ENCODE results near the gene TMEM91.
"Not testable (repeated sequence)": the region's sequence is repeated elsewhere in the genome, so short reads cannot be mapped to it uniquely, and the experiment has no call there.

Gene TMEM91

DNA sequence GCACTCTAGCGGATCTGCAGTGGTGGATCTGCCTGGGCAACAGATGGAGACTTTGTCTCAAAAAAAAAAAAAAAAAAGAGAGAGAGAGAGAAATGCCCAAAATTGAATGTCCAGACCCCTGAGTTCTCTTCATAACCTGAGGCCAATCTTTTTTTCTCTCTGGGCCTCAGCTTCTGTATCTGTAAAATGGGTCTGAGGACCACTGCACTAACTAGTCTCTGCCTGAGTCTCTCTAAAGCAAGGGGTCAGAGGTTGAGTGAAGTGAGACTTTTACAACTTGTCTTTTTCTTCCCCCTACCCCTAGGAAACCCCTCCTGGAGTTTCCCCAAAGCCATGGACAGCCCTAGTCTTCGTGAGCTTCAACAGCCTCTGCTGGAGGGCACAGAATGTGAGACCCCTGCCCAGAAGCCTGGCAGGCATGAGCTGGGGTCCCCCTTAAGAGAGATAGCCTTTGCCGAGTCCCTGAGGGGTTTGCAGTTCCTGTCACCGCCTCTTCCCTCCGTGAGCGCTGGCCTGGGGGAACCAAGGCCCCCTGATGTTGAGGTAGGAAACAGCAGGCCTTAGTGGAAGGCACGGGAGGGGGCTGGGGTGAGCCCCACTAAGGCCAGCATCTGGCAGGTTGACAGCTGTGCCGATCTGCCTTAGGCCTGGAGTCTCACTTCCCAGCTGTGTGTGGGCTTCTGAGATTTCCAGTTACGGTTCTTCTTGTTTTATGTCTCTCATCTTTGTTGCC, 1.8 kb downstream of the TMEM91 start:
- no peak for DNase-seq (ENCODE audit: low read depth in 2 of 2)

DNA sequence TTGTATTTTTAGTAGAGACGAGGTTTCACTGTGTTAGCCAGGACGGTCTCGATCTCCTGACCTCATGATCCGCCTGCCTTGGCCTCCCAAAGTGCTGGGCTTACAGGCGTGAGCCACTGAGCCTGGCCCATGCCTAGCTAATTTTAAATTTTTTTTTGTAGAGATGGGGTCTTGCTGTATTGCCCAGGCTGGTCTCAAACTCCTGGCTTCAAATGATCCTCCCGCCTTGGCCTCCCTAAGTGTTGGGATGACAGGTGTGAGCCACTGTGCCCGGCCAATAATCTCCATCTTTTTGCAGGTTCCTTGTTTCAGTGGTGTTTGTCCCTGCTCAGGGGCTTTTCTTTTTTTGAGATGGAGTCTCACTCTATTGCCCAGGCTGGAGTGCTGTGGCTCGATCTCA, 5.2 kb downstream of the TMEM91 start:
- not testable (repeated sequence) for DNase-seq (ENCODE audit: low read depth in 2 of 2)

DNA sequence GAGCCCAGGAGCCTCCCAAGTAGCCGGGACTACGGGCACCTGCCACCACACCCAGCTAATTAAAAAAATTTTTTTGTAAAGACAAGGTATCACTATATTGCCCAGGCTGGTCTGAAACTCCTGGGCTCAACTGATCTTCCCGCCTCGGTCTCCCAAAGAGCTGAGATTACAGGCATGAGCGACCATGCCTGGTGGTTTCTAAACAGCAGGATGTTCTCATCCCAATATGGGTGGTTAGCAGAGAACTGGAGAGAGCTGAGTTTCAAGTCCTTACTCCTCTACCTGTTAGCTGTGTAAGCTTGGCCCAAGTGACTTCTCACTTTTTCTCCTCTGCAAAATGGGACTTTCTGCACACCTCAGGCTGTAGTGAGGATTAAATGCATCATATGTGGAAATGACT, 8.0 kb downstream of the TMEM91 start:
- DNase-seq (ENCODE audit: low read depth in 2 of 2) = no peak

DNA sequence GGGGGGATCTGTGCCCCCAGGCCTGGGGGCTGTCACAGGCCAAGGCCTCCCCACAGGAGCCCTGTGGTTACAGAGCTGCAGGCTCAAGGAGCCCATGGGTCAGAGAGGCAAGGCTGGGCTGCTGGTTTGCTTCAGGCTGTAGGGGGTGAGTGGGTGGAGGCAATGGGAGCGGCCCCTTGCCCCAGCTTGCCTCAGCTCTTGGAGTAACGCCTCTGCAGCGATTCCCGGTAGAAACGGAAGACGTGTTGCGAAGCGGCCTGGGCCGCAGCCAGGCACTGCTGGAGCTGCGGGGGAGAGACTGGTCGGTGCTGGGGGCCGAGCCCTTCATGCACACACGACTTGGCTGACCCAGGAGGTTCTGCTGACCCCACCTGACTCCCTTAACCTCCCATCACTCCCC, 10.1 kb downstream of the TMEM91 start:
- no peak for DNase-seq (ENCODE audit: low read depth in 2 of 2)

DNA sequence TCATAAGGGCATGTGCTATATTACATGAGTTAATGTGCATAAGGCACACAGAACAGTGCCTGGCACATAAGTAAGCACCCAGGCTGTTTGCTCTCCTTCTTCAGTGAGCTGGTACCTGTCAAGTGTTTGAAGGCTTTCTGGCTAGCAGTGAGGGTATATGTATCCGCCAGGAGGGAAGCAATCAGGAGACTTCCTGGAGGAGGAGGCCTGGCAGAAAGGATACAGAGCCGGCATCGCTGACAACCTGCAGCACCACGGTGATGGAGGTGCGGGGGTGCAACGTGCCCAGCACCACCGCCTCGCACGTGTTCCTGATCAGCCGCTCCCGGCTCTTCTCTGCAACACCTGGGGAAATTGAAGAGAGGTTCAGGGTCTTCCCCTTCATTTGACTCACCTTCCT, 15.3 kb downstream of the TMEM91 start:
- DNase-seq (ENCODE audit: low read depth in 2 of 2) = no peak

DNA sequence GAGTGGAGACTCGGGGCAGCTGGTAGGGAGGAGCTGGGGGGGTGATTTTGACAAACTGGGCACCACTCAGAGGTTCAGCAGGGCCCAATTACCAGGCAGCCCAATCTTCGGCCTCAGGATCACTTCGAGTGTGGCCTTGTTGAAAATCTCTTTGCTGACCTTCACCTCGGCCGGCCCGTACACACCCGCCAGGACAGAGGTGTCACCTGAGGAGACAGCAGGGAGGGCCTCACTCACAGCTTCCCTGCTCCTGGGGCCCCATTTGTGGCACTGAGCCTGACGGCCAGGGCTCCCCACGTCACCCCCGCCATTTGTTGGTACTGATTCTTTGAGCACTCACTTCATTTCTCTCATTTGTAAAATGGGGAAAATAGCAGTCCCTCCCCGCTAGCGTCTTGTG, 16.4 kb downstream of the TMEM91 start:
- no peak for DNase-seq (ENCODE audit: low read depth in 2 of 2)

DNA sequence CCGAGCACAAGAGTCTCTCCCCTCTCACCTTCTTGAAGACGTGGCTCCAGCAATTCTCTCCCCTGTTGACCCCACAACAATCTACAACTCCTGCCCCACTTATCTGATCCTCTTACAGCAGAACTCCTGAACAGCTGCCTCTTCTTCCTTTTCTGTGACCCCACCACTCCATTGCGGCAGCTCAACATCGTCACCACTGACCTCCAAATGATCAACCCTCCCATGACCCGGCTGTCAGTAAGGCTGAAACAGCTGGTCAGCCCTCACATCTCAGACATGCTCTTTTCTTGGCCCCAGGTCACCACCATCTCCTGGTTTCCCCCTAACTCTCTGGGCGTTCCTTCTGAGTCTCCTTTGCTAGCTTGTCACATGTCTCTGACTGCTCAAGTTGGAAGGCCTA, 19.0 kb downstream of the TMEM91 start:
- no peak for DNase-seq (ENCODE audit: low read depth in 2 of 2)

DNA sequence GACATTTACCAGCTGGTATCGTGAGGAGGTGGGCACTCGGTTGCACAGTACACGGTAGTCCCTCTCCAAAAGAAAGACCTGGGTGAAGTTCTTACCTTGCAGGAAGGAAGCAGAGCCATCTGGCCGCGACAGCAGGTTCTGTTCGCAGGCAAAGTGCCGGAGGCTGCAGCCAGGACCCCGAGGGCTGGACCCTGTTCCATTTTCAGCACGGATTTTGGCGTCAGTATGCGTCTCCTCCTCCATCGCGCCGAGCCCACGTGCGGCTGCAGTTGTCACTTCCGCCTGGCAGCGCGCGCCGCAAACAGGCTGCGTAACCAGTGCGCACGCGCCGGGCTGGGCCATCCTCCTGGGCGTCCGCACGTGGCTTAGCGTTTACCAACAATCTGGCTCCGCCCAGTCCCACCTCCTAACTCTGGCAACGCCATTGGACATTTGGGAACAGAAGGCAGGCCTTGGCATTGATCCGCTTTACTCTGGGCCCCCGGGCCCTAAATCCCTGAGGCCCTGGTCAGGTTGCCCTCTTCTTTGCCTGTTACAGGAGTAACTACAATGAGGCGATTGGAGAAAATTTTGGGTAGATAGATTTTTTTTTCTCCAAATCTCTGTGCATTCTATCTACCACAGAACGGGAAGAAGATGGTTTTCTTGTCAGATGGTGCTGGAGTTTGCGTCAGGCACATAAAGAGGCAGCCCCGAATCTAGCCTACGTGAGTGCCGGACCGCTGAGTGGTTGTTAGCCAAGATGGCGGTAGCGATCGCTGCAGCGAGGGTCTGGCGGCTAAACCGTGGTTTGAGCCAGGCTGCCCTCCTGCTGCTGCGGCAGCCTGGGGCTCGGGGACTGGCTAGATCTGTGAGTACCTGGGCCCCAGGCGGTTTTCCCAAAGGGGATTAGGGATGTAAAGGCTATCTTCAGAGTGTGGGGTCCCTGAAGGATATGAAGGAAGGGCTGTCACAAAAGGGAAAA, 21.0 kb downstream of the TMEM91 start, which contains the start of the genes BCKDHA and EXOSC5:
BCKDHA (plus strand) TSS at position 733 of the 964 bp plus-strand sequence; CDS start at position 743, 10 bp downstream.
EXOSC5 (minus strand) TSS at position 274 of the 964 bp plus-strand sequence; CDS start at position 243, 31 bp downstream.
- DNase-seq (ENCODE audit: low read depth in 2 of 2) = peak; percentile 99

DNA sequence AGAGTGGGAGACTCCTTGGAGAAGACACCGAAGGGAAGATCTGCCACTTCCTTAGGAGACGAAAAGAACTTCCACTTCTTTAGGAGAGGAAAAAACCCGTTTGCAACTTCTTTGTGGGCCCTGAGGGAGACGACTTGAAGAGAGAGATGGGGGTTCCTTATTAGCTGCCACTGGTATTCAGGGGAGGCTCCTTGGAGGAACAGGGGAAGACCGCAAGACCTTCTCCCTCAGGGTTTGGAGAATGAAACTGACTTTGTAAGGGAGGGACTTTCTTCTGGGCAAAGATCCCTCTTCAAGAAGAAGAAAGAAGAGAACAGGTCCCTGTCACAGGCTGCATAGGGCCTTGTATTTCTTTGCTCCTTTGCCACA, 21.7 kb downstream of the TMEM91 start:
- DNase-seq (ENCODE audit: low read depth in 2 of 2) = no peak

DNA sequence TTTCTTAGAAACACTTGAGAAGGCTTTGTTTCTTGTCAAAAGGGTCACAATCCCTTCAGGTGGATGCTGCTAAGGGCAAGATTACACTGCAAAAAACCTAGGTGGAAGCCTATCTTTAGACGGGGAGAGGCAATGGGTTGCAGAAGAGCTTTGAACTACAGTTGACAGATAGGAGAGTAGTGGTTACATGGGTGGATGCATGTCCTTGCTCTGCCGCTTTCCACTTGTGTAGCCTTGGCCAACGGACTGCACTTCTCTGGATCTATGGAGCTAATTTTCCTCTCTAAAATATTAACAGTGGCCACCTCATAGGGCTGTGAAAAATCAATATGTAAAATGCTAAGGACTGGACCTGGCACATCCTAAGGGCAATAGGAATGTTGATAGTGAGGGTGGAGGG, 22.3 kb downstream of the TMEM91 start:
- DNase-seq (ENCODE audit: low read depth in 2 of 2) = no peak

DNA sequence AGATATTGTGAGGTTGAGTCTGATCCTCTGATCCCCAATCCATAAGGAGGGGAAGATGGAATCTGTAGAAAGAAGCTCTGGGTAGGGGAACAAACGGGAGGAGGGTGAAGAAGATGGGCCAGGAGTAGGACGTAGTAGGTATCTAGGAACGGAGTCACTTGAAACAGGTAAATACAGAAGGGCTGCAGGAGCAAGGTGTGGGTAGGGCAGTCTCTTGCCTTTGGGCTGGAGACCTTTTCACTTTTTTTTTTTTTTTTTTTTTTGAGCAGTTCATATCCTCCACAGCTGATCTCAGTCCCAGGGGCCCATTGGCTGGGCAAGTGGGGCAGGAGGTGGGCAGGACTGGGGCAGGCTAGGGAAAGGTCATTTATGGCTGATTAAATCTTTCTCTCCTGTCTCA, 22.8 kb downstream of the TMEM91 start:
- DNase-seq (ENCODE audit: low read depth in 2 of 2) = no peak

DNA sequence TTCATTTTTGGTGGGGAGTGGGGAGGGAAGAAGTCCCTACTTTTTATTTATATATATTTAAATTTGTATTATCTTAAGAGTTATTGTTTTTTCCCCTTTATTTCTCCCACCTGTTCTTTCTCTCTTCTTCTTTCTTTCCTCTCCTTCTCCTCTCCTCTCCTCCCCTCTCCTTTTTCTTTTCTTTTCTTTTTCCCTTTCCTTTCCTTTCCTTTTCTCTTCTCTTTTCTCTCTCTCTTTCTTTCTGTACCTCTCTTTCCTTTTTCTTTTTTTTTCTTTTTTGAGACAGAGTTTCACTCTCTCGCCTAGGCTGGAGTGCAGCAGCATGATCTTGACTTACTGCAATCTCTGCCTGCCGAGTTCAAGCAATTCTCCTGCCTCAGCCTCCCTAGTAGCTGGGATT, 23.2 kb downstream of the TMEM91 start:
- DNase-seq (ENCODE audit: low read depth in 2 of 2) = no peak

DNA sequence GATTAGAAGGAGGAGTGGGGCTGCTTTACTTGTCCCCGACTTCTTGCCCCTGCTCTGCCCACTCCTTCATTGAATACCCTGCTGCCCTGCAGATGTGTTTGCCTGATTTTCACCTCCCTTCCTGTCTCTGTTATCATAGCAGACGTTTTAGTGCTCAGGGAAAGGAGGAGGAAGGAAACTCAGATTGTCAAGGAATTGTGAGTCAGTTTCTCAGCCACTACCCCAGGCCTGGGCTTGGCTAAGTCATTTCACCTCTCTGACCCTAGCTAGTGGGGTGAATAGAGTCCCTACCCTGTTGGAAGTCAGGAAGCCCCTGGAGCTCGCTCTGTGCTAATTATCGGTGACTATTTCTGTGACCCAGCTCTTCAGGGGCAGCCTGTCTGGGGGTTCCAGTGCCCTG, 25.1 kb downstream of the TMEM91 start:
- DNase-seq (ENCODE audit: low read depth in 2 of 2) = no peak

DNA sequence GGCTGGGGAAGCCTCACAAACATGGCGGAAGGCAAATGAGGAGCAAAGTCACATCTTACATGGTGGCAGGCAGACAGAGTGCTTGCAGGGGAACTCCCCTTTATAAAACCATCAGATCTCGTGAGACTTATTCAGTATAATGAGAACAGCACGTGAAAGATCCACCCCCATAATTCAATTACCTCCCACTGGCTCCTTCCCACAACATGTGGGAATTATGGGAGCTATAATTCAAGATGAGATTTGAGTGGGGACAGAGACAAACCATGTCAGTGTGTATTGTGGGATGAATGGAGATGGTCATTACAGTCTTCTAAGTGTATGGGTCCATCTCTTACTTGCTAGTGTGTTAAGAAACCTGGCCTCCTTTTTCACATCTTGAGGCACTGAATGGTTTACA, 25.7 kb downstream of the TMEM91 start:
- no peak for DNase-seq (ENCODE audit: low read depth in 2 of 2)

DNA sequence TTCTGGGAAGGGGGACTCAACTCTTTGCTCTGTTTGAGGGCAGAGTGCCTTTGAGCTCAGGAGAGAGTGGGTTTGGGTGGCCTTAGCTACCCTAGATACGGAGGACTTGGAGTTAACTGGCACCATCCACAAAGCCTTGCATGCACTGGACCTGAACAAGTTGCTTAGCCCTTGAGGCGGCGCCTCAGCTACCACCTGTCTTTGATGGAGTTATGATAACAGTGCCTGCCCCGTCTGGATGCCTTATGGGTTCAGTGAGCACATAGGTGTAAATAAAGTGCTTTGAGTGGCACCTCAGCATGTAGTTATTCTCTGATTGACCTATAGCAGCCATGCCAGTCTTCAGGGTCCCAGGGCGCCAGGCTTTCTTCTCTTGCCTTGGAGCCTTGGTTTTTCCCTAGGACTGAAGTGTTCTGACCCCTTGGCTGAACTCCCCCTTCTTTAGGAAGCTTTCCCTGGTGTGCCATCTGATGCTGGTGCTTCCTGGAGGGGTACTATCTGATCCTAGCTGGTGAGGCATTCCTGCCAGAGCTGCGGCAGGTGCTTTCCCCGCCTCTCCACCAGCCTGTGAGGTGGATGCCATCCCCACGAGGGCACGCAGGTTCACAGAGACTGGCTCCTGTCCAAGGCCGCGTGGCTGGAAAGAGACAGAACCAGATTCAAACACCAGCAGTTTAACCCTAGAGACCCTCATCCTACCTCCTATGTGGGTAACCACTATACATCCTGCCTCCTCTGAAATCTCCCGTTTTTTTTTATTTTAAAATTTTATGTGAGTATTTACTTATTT, 27.0 kb downstream of the TMEM91 start:
- no peak for DNase-seq (ENCODE audit: low read depth in 2 of 2)

DNA sequence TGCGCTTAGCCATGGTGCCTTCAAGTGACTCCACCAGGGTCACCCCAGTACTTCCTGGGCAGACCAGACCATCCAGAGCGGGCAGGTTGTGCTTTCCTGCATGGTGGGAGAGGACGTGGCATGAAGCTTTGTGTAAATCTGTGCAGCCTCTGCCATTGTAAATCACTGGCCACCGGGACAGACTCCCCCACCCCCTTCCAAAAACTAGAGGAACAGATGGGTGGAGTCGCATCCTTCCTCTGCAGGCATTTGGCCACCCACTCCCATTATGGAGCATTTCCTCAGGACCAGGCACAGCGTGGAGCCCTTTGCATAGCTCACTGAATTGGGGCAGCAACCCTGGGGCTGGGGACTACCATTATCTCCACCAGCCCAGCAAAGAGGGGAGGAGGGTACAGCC, 29.4 kb downstream of the TMEM91 start:
- DNase-seq (ENCODE audit: low read depth in 2 of 2) = no peak

DNA sequence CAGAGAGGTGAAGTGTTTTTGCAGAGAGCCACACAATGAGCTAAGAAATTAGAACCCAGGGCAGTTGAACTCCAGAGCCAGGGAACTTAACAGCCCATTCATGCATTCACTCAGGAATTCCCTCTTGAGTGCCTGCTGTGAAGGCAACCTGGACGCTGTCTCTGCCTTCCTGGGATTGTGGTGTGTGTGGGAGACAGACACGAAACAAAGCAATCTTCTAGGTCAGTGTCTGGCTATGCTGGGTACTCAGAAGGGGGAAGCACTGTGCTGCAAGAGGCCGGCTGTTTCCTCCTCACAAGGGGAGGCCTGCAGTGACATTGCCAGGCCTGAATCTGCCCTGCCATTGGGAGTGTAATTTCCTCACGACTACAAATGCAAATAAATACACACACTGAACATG, 30.9 kb downstream of the TMEM91 start:
- DNase-seq (ENCODE audit: low read depth in 2 of 2) = no peak

DNA sequence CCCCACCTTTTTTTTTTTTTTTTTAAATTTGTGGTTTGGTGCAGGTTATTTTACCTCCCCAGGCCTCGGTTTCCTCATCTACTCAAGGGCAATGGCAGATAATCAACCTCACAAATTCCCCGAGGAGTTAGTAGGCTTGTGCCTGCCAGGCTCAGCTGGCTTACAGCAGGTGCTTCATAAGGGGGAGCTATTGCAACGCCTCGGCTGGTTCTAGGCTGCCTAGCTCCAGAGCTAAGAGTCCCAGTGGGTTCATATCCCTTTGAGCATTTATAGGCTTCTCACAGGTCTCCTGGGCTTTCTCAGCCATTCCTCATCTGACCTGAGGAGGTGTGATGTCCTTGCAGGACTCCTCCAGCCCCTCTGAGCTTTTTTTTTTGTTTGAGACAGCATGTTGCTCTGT, 31.9 kb downstream of the TMEM91 start:
- no peak for DNase-seq (ENCODE audit: low read depth in 2 of 2)

DNA sequence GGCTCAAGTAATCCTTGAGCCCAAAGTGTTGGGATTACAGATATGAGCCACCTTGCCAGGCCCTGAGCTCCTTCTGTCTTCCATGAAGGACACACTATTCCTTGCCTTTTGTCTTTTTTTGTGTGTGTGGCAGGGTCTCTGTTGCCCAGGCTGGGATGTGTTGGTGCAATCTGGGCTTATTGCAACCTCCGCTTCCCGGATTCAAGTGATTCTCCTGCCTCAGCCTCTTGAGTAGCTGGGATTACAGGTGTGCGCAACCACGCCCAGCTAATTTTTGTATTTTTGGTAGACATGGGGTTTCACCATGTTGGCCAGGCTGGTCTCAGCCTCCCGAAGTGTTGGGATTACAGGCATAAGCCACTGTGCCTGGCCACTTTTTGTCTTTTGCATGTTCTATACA, 32.5 kb downstream of the TMEM91 start:
- DNase-seq (ENCODE audit: low read depth in 2 of 2) = not testable (repeated sequence)

DNA sequence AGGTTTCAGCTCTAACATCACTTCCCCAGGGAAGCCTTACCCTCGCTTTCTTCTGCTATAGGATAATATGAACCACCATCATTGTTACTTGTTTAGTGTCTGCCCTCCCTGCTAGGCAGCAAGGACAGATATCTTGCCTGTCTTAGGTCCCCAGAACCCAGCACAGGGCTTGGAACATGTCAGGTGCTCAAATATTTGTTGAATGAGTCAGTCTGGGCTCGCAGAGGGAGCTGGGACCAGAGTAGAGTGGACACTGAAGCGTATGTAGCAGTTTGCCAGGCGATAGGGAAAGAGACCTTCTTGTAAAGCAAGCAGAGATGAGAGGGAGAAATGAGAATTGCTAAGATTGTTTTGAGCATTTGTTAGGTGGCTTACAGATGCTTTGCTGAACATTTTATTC, 33.0 kb downstream of the TMEM91 start:
- no peak for DNase-seq (ENCODE audit: low read depth in 2 of 2)

DNA sequence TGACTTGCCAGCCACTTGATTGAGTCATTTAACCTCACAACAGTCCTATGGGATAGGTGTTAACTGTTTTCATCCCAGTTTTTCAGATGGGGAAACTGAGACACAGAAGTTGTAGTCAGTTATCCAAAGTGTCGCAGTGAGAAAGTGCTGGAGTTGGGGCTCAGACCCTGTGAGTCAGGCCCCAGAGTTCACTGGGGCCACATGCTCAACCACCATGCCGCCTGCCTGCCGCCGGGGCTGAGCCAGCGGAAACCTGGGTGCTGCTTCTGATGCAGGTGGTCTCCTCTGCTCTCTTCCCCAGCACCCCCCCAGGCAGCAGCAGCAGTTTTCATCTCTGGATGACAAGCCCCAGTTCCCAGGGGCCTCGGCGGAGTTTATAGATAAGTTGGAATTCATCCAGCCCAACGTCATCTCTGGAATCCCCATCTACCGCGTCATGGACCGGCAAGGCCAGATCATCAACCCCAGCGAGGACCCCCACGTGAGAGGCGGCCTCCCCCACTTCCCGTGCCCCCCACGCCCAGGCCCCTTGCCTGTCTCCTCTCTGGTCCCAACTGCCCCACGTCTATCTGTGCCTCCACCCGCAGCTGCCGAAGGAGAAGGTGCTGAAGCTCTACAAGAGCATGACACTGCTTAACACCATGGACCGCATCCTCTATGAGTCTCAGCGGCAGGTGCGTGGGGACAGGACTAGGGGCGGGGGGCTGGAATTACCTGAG, 34.2 kb downstream of the TMEM91 start:
- DNase-seq (ENCODE audit: low read depth in 2 of 2) = no peak
